GM15510 (cell line): ENCODE data around the gene CEP290.

Experiments used
- POLR2A ChIP-seq: IDR thresholded peaks from 3 replicates; pipeline ENCODE4 v1.6.1; 2011; ENCODE audit warnings: borderline replicate concordance; ENCODE audit not compliant: insufficient read length; ENCODE audit errors: extremely low read depth

Gene CEP290

DNA sequence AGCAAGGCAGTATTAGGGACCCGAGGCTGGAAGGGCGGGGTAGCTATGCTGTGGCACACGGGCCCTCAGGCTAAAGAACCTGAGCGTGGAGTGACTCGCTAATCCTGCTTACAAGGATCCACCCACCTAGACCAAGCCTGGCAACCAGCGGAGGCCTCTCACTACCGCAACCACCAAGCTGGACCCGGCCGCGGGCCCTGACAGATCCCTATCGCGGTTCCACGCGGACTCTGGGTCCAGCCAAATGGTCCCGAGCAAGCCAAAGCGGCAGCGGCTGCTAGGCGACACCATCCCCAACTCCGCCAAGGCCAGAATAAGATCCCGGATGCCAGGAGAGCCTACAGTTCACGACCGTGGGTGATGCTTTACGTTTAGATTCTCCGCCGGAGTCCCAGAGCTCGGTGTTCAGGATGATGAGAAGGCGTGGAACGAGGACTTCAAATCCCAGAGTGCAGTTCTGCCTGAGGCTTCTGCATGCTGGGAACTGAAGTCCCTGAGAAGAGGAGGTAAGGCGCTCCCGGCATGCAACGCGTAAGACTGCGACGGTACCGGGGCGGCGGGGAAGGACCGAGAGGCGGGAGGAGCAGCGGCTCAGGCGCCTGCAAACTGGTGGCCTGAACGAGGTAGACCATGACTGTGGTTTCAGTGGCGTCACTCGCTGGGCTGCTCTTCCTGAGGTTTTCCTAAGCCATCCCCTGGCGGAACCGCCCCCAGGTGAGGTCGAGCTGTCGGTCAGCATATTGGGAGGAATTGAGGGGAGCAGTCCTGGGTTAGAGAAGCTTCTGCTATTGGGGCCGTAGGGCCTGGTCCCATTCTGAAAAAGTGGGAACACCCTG lies at the start of gene CEP290, which contains the start of gene TMTC3:
TSS of gene CEP290 (minus strand) at position 315 of the 836 bp plus-strand sequence. CDS start 781 bp downstream, outside the sequence.
TSS of gene TMTC3 (plus strand) at position 534 of the 836 bp plus-strand sequence. CDS start 6,009 bp downstream, outside the sequence.
- peak; percentile 65 for TF ChIP-seq POLR2A

GRCh38 chr12:88188180-88188579 lies 46.3 kb upstream of the CEP290 start:
- TF ChIP-seq POLR2A: no peak

- TF ChIP-seq POLR2A: no peak
Measured at GRCh38 chr12:88187571-88187970, 45.7 kb upstream of the CEP290 start.

DNA sequence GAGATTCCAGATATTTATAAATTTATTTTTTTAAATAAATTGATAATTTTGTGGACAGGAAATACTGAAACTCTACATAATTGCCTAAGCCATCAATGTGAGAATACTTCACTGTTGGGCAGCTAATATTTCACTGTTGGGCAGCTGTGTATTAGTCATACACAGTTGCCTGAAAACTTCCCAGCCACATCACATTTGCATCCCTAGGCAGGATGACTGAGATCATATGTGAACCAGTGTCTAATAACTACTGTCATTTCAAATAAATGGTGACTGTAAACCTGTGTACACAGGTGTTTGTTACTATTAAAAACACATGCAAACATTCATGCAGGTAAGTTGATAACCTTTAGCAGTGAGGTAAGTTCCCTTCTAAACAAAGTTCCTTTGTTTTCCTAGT lies 44.1 kb upstream of the CEP290 start:
- no peak for TF ChIP-seq POLR2A

DNA sequence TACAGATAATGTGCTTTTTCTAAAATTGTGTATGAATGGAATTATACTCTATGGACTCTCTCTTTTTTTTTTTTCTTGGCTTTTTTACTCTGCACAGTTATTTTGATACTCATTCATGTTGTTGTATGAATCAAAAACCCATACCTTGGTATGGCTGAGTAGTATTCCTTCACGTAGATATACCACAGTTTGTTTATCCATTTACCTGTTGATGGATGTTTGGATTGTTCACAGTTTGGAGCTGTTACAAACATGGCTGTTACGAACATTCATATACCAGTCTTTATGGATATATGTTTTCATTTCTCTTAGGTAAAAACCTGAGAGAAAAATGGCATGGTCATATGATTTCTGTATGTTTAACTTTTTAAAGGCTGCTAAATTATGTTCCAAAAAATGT lies 43.4 kb upstream of the CEP290 start:
- TF ChIP-seq POLR2A: no peak

- TF ChIP-seq POLR2A: no peak
Measured at GRCh38 chr12:88184196-88184595, 42.3 kb upstream of the CEP290 start.

- TF ChIP-seq POLR2A: no peak
Measured at GRCh38 chr12:88182416-88182815, 40.5 kb upstream of the CEP290 start.

DNA sequence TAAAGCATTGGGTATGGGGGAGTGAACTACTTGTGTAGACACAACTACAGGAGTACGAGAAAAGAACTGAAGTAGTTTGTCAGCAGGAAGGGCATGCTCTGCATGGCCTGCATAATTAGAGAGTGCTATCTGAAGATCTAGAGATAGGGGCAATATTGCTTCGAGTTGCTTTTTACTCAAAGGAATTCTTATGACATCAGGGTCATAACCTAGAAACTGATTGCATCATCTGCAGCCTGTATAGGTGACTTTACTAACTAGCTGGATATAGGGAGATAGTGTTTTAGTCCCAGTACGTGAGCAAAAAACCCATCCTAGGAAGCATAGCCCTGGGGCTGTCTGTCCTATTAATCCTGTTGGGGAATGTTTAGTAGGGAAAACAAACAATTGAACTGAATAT lies 40.0 kb upstream of the CEP290 start:
- TF ChIP-seq POLR2A: no peak

- TF ChIP-seq POLR2A: no peak
Measured at GRCh38 chr12:88179436-88180014, 37.6 kb upstream of the CEP290 start.

DNA sequence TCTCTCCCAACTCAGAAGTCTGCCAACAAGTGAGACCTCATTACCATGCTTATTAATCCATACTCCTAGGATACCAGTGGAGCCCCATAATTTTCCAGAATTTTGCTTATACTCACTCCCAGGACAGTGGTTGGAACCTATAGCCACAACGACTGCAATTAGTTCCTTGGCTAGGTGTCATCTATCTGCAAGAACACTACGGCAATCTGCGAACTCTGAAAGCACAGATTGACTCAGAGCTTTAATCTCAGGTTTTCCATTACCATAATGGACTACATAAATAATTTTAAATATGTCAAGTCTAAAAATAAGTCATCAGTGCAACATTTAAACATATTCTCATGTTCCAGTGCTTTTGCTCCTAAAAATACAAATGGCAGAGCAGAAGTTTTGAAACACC lies 33.7 kb upstream of the CEP290 start:
- no peak for TF ChIP-seq POLR2A

DNA sequence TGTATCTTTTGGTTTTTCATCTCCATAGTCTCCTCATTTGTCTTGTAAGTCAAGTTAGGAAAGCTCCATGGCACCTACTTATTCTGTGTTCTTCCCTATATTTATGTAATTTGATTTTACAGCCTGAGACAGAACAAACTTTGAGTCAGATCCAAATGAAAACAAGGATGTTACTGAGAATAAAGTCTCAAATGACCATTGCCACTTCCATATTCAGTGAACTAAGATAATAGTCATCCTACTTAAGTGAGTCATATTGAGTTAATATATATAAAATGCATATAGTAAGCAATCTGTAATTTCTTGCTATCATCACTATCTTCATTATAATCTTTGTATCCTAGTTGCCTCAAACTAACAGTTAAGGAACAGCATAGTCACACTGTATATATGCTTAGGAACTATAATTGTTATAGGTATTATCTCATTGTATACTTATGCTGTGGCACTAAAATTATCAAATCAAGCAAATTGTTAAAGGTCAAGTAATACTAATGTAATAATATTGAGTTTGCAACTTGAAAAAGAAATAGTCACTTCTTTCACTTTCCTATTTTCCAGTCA lies 31.0 kb upstream of the CEP290 start:
- no peak for TF ChIP-seq POLR2A

GRCh38 chr12:88167384-88167783 lies 25.5 kb upstream of the CEP290 start:
- no peak for TF ChIP-seq POLR2A

DNA sequence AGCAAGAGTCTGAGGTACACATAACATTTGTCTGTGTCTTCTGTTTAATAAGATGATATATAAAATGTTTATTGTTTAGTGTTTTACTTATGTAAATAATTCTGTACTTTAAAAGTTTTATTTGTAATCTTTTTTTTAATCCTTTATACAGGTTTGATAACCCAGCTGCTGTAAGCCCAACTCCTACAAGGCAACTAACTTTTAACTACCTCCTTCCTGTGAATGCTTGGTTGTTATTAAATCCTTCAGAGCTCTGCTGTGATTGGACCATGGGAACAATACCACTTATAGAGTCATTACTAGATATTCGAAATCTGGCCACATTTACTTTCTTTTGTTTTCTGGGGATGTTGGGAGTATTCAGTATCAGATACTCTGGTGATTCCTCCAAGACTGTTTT lies 24.3 kb upstream of the CEP290 start:
- no peak for TF ChIP-seq POLR2A

DNA sequence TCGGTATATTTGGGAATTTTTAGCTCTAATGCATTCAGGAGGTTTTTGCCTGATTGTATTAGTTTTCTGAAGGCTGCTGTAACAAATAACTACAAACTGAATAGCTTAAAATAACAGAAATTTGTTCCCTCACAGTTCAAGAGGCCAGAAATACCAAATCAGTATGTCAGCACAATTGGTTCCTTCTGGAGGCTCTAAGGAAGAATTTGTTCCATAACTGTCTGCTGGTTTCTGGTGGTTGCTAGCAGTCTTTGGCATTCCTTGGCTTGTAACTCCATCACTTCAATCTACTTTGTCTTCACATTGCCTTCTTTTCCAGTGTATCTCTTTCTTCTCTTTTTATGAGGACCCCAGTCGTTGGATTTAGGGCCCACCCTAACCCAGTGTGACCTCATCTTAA lies 21.5 kb upstream of the CEP290 start:
- TF ChIP-seq POLR2A: no peak

DNA sequence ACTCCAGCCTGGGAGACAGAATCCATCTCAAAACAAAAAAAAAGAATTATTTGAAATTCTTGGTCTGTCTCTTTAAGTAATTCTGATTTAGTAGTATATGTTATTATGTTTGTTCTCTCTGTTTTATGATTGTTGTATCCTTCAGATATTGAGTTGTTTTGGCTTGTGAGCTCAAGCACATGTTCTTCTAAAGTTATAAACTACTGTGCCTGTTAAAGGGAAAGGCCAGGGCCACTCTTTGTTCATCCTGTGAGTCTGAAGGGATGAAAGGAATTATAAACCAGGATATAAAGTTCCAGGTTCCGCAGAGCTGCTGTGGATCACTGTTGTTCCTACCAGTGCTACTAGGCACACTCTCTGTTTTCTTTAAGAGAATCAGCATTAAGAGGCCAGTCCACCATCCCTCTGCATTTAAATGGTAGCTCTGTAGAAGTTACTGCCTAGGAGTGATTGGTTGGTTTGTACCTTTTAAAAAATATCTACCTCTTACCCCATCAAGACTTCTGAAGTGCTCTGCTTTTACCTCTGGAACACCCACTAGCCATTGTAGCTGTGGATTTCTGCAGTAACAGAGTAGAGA lies 14.3 kb upstream of the CEP290 start:
- TF ChIP-seq POLR2A: no peak

DNA sequence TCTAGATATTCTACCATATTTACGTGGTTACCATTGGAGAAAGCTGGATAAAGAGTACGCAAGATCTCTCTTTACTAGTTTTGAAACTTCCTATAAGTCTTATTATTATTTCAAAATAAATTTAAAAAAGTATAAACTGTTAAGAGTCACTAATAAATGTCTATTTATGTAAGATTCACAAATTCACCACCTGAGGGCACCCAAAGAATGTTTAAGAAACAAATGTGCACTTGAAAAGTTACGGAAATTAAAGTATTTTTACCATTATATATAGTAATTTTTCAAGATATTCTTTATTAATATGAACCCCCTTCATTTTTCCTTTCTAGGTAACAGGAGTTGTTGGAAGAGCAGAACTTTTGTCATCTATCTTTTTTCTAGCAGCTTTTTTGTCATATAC lies 12.1 kb upstream of the CEP290 start:
- no peak for TF ChIP-seq POLR2A

GRCh38 chr12:88150063-88150462 lies 8.2 kb upstream of the CEP290 start:
- TF ChIP-seq POLR2A: no peak
